ENCODE results near the gene GJB2. TPM values are rescaled to one million over a fixed set of nuclear protein-coding genes. Genes with fewer than 3 reads are reported as not detected.

GJB2 gene
- total and polyA plus RNA-seq, 2 experiments from 2014 or later: not detected

- no peak overlapping the region for H3K4me2 ChIP-seq
- H3K27me3 Mint-ChIP-seq (ENCODE audit: insufficient read depth, low read depth, poor library complexity): peaks cover 11% of the 10 kb centered on the region
- TF ChIP-seq EZH2phosphoT487 (IDR thresholded peaks at IDR 0.05; ENCODE audit: unreplicated experiment): no peak
- no peak for TF ChIP-seq CREB1 (CRISPR knock-in tag; IDR thresholded peaks at IDR 0.05; ENCODE audit: low read depth)
- TF ChIP-seq, protein P1, sequence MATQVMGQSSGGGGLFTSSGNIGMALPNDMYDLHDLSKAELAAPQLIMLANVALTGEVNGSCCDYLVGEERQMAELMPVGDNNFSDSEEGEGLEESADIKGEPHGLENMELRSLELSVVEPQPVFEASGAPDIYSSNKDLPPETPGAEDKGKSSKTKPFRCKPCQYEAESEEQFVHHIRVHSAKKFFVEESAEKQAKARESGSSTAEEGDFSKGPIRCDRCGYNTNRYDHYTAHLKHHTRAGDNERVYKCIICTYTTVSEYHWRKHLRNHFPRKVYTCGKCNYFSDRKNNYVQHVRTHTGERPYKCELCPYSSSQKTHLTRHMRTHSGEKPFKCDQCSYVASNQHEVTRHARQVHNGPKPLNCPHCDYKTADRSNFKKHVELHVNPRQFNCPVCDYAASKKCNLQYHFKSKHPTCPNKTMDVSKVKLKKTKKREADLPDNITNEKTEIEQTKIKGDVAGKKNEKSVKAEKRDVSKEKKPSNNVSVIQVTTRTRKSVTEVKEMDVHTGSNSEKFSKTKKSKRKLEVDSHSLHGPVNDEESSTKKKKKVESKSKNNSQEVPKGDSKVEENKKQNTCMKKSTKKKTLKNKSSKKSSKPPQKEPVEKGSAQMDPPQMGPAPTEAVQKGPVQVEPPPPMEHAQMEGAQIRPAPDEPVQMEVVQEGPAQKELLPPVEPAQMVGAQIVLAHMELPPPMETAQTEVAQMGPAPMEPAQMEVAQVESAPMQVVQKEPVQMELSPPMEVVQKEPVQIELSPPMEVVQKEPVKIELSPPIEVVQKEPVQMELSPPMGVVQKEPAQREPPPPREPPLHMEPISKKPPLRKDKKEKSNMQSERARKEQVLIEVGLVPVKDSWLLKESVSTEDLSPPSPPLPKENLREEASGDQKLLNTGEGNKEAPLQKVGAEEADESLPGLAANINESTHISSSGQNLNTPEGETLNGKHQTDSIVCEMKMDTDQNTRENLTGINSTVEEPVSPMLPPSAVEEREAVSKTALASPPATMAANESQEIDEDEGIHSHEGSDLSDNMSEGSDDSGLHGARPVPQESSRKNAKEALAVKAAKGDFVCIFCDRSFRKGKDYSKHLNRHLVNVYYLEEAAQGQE (IDR thresholded peaks at IDR 0.05; ENCODE audit: unreplicated experiment): no peak
- TF ChIP-seq ZNF462 (CRISPR knock-in tag; IDR thresholded peaks at IDR 0.05): no peak
- TF ChIP-seq STAT1 (IDR thresholded peaks at IDR 0.05; ENCODE audit: unreplicated experiment): no peak
- no peak for TF ChIP-seq ZNF114 (CRISPR knock-in tag; IDR thresholded peaks at IDR 0.05)
- no peak for TF ChIP-seq EZH2 (IDR thresholded peaks at IDR 0.05; ENCODE audit: low read depth, unreplicated experiment)
- TF ChIP-seq JUNB (IDR thresholded peaks at IDR 0.05; ENCODE audit: unreplicated experiment): no peak
- no peak for TF ChIP-seq ETS1 (IDR thresholded peaks at IDR 0.05)
- no peak for TF ChIP-seq ZNF331 (CRISPR knock-in tag; IDR thresholded peaks at IDR 0.05; ENCODE audit: low read depth)
These were observed 47.0 kb upstream of the GJB2 start for GRCh38 chr13:20239748-20240147.

More at GRCh38 chr13:20239748-20240147, 47.0 kb upstream of the GJB2 start:
- no peaks in the 10 kb centered on the region for H3F3A ChIP-seq (replicated peaks; ENCODE audit: low read depth)
- no peak overlapping the region for H3K4me3 ChIP-seq
- H2AFZ ChIP-seq: no peak overlapping the region
- H3K27me3 ChIP-seq (ENCODE audit: insufficient read depth): peaks cover 9% of the 10 kb centered on the region
- H3K27ac ChIP-seq (ENCODE audit: low read depth): no peak overlapping the region
- H3K4me1 ChIP-seq (ENCODE audit: insufficient read depth): no peaks in the 10 kb centered on the region
- Mint-ChIP-seq H3K36me3 (ENCODE audit: low read depth) (peaks cover 13% of the 10 kb centered on the region), H3K9me3 (peaks cover 26% of the 10 kb centered on the region), H3K4me1 (no peaks in the 10 kb centered on the region; the same call in 1 of the 3 replicates), H3K4me3 (no peak overlapping the region), H3K27ac (no peak overlapping the region)
- H3K9me2 ChIP-seq (ENCODE audit: insufficient read depth): no peaks in the 10 kb centered on the region
- DNase-seq (ENCODE audit: low spot score): no peak
- ATAC-seq: no peak
- H3K36me3 ChIP-seq (ENCODE audit: insufficient read depth): no peaks in the 10 kb centered on the region
- H4K20me1 ChIP-seq (replicated peaks; ENCODE audit: insufficient read depth): no peaks in the 10 kb centered on the region
- no peaks in the 10 kb centered on the region for H3K79me2 ChIP-seq (replicated peaks; ENCODE audit: insufficient read depth)
